RWPE2 (cell line): ENCODE results near the gene BARHL2.

Experiments
- ATAC-seq: fragments of 200-7000 bp; cut with Tn5 transposase; 3 replicates; pipeline ENCODE4 v1.9.1; 2021; ENCODE audit warnings: low read depth
- DNase-seq: peaks from one replicate; pipeline ENCODE4 v3.0.0-alpha.2; 2020; ENCODE audit warnings: low spot score
- H3K27ac ChIP-seq: fragments of 450-650 bp; 2 replicates; pipeline ENCODE4 v1.5.1; 2017; ENCODE audit warnings: mild to moderate bottlenecking; ENCODE audit not compliant: poor library complexity, severe bottlenecking
- H3K27me3 ChIP-seq: fragments of 250-450 bp; sonication (Bioruptor Pico); 2 replicates; pipeline ENCODE4 v1.5.1; 2021; ENCODE audit warnings: mild to moderate bottlenecking, moderate library complexity; ENCODE audit not compliant: insufficient read depth, poor library complexity, severe bottlenecking
- H3K36me3 ChIP-seq: fragments of 250-450 bp; sonication (Bioruptor Pico); 2 replicates; pipeline ENCODE4 v1.5.1; 2020; ENCODE audit warnings: low read depth, mild to moderate bottlenecking, moderate library complexity
- H3K4me1 ChIP-seq: fragments of 250-450 bp; sonication (Bioruptor Pico); 2 replicates; pipeline ENCODE4 v1.5.1; 2021; ENCODE audit warnings: mild to moderate bottlenecking, moderate library complexity; ENCODE audit not compliant: insufficient read depth, poor library complexity, severe bottlenecking
- H3K4me3 ChIP-seq: fragments of 250-450 bp; sonication (Bioruptor Pico); 2 replicates; pipeline ENCODE4 v1.5.1; 2021; ENCODE audit warnings: mild to moderate bottlenecking, moderate library complexity; ENCODE audit not compliant: severe bottlenecking
- H3K9me3 ChIP-seq: fragments of 250-450 bp; sonication (Bioruptor Pico); 2 replicates; pipeline ENCODE4 v1.5.1; 2021; ENCODE audit warnings: mild to moderate bottlenecking, moderate library complexity; ENCODE audit not compliant: severe bottlenecking
- TF ChIP-seq, protein P1 (sequence below): fragments of 450-650 bp; IDR thresholded peaks from one replicate; pipeline ENCODE4 v1.5.1; 2017; ENCODE audit warnings: mild to moderate bottlenecking, moderate library complexity; ENCODE audit not compliant: poor library complexity, severe bottlenecking

The BARHL2 gene

DNA sequence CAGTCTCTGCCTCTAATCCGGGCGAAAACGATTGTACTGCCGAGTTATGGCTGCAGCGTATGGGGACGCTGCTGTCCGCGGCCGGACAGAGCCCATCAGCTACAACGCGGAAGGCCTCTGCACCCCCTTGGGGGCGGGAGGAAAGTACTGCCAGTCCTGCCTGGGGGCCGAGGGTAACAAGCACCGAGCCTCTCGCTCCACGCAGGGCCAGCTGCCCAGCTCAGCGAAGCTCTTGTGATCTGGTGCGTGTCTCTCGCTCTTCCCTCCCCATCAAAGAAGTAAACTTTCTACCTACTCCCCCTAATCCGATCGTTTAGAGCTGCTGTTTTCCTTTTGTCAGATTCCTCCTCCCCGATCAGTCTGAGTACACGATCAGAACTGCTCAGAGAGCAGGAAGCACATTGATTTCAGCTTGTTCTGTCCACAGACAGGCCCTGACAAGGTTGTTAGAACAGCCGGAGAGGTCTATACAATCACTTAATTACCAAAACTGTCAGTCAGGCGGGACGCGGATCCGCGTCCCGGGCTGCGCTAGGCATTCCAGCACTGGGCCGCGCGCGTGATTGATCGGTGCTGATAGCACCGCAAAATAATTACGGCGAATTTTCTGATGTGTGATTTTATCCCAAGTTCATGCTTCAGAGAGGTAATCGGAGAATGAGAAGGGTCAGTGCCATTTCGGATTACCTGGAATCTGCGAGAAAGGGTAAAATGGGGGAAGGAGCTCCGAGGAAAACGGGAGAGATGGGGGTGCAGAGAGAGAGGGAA is 8.7 kb upstream of the BARHL2 start:
- no peak overlapping the region for H3K27ac ChIP-seq
- H3K9me3 ChIP-seq, result no peaks in the 10 kb centered on the region
- peaks cover 100% of the 10 kb centered on the region for H3K27me3 ChIP-seq
- H3K4me1 ChIP-seq, result no peaks in the 10 kb centered on the region
- H3K4me3 ChIP-seq, result no peak overlapping the region
- DNase-seq, result no peak
- no peaks in the 10 kb centered on the region for H3K36me3 ChIP-seq
- TF ChIP-seq, protein P1, sequence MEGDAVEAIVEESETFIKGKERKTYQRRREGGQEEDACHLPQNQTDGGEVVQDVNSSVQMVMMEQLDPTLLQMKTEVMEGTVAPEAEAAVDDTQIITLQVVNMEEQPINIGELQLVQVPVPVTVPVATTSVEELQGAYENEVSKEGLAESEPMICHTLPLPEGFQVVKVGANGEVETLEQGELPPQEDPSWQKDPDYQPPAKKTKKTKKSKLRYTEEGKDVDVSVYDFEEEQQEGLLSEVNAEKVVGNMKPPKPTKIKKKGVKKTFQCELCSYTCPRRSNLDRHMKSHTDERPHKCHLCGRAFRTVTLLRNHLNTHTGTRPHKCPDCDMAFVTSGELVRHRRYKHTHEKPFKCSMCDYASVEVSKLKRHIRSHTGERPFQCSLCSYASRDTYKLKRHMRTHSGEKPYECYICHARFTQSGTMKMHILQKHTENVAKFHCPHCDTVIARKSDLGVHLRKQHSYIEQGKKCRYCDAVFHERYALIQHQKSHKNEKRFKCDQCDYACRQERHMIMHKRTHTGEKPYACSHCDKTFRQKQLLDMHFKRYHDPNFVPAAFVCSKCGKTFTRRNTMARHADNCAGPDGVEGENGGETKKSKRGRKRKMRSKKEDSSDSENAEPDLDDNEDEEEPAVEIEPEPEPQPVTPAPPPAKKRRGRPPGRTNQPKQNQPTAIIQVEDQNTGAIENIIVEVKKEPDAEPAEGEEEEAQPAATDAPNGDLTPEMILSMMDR, result no peak
- ATAC-seq, result peak; percentile 17; the same call in 2 of the 3 replicates

DNA sequence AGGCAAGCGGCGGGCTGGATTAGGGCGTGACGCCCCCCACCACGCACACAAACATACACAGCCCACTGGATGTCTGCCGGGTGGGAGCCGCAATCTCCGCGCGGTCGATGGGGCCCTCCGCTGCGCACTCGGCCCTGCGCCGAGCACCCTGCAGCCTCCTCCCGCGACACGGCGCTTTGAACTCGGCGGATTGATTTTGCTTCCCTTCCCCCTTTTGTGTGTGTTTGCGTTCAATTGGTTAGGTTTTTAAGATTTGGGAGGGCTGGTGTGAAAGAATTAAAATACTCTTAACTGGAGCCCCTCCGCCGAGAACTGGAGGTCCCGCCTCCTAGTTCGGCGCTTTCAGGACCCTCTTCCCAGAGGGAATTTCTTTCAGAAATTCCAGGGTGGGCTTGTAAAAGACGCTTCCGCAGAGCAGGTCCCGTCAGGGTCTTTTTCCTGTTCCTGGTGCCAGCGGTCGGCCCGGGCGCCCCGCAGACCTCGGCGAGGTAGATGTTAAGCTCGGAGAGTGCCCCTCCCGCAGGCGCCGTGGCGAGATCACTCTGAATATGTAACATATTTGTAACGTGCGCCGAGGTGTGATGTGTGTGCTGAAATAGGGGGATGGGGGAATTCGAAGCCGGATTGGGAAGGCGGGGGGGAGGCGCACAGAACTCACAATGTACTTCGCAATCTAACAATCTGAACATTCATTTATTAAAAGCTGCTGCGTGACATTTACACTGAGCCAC is 8.0 kb upstream of the BARHL2 start:
- H3K36me3 ChIP-seq, result no peaks in the 10 kb centered on the region
- H3K27ac ChIP-seq, result no peak overlapping the region
- no peak for ATAC-seq
- no peaks in the 10 kb centered on the region for H3K4me1 ChIP-seq
- TF ChIP-seq, protein P1, result no peak
- H3K4me3 ChIP-seq, result no peak overlapping the region
- no peaks in the 10 kb centered on the region for H3K9me3 ChIP-seq
- no peak for DNase-seq
- peaks cover 100% of the 10 kb centered on the region for H3K27me3 ChIP-seq

DNA sequence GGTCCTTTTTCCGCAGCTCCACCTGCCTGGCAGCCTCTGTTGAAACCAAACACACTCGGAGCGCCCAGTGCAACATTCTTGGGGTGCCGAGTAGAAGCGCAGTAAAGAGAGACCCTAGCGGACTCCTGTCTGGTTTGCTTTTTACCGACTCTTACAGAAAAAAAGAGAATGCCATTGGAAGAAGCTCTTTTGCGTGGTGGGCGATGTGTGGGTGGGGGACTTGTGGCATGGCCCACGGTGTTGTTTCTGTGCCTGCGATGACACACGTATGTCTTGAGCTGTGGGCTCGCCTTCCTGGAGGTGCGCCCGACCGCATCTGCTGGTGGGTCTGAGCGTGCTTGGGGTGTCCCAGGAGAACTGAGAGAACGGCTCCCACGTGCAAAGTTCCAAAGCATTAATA is 7.3 kb upstream of the BARHL2 start:
- no peaks in the 10 kb centered on the region for H3K4me1 ChIP-seq
- H3K27ac ChIP-seq, result no peak overlapping the region
- no peaks in the 10 kb centered on the region for H3K9me3 ChIP-seq
- DNase-seq (no peak), ATAC-seq (no peak)
- TF ChIP-seq, protein P1, result no peak
- H3K4me3 ChIP-seq, result no peak overlapping the region
- peaks cover 100% of the 10 kb centered on the region for H3K27me3 ChIP-seq
- H3K36me3 ChIP-seq, result no peaks in the 10 kb centered on the region

DNA sequence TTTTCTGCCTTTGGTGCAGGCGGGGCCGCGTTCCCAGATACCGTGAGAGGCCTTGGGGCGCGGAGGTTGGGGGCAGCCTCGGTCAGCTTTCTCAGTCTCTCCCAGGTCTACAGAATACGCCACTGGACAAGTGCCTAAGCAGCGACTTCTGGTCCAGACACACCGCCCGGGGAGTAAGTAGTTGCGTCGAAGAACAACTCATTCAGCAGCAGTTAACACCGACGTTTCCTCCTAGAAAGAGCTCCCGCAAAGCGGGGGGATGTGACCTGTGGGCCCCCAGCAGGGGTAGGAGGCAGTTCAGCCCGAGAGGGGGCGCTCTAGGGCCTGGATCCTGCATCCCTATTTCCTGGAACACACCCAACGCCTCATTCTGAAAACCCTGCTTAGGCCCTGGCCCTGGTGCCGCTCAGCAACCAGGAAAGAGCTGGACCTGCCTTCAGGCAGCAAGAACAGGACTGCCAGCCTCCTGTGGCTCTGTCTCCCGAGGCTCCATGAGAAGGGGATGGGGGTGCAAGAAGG is 6.5 kb upstream of the BARHL2 start:
- no peak overlapping the region for H3K4me3 ChIP-seq
- no peaks in the 10 kb centered on the region for H3K36me3 ChIP-seq
- no peaks in the 10 kb centered on the region for H3K4me1 ChIP-seq
- no peaks in the 10 kb centered on the region for H3K9me3 ChIP-seq
- H3K27ac ChIP-seq, result no peak overlapping the region
- TF ChIP-seq, protein P1, result peak; percentile 9
- DNase-seq, result no peak
- no peak for ATAC-seq
- peaks cover 100% of the 10 kb centered on the region for H3K27me3 ChIP-seq
